ENCODE results near the gene LURAP1L.

- TF ChIP-seq EZH2 (IDR thresholded peaks at IDR 0.05) (no peak), POLR2AphosphoS5 (IDR thresholded peaks at IDR 0.05; ENCODE audit: borderline replicate concordance, low read depth, low read length) (no peak)
These were observed at the start of gene LURAP1L for GRCh38 chr9:12774861-12775678.

Measured in SK-N-MC (cell line).